Fibroblast of peridontal ligament (primary cell): ENCODE measurements around the gene UVRAG.

ENCODE experiments used
- DNase-seq: peaks from one replicate; pipeline ENCODE4 v3.0.0-alpha.2; 2010; ENCODE audit errors: extremely low read depth

UVRAG gene

GRCh38 chr11:76104285-76104684 is 289.3 kb downstream of the UVRAG start:
- DNase-seq, result no peak

GRCh38 chr11:76105637-76106036 is 290.6 kb downstream of the UVRAG start:
- DNase-seq, result no peak

GRCh38 chr11:76107971-76108370 is 293.0 kb downstream of the UVRAG start:
- peak; percentile 58 for DNase-seq

- DNase-seq, result no peak
Observed at GRCh38 chr11:76114238-76114637, 299.2 kb downstream of the UVRAG start.

GRCh38 chr11:76115555-76115954 is 300.5 kb downstream of the UVRAG start:
- no peak for DNase-seq

- no peak for DNase-seq
Observed at GRCh38 chr11:76119032-76119431, 304.0 kb downstream of the UVRAG start.

- no peak for DNase-seq
Observed at GRCh38 chr11:76119779-76120178, 304.8 kb downstream of the UVRAG start.

GRCh38 chr11:76120513-76121101 is 305.6 kb downstream of the UVRAG start:
- peak; percentile 46 for DNase-seq

GRCh38 chr11:76123248-76123647 is 308.2 kb downstream of the UVRAG start:
- DNase-seq, result no peak

GRCh38 chr11:76124905-76125770 is 310.1 kb downstream of the UVRAG start:
- DNase-seq, result no peak

GRCh38 chr11:76129729-76130128 is 314.7 kb downstream of the UVRAG start:
- no peak for DNase-seq

GRCh38 chr11:76131142-76131541 is 316.1 kb downstream of the UVRAG start:
- no peak for DNase-seq

- no peak for DNase-seq
Observed at GRCh38 chr11:76131671-76132631, 316.9 kb downstream of the UVRAG start.

GRCh38 chr11:76134239-76134638 is 319.2 kb downstream of the UVRAG start:
- no peak for DNase-seq

GRCh38 chr11:76135491-76135890 is 320.5 kb downstream of the UVRAG start:
- DNase-seq, result no peak

- DNase-seq, result peak; percentile 22
Observed at GRCh38 chr11:76139314-76139713, 324.3 kb downstream of the UVRAG start.

- no peak for DNase-seq
Observed at GRCh38 chr11:76140912-76141574, 326.0 kb downstream of the UVRAG start.

GRCh38 chr11:76141901-76142588 is 327.0 kb downstream of the UVRAG start:
- DNase-seq, result no peak

GRCh38 chr11:76143274-76143673 is 328.3 kb downstream of the UVRAG start:
- no peak for DNase-seq

- no peak for DNase-seq
Observed at GRCh38 chr11:76147106-76147740, 332.2 kb downstream of the UVRAG start.

- no peak for DNase-seq
Observed at GRCh38 chr11:76148231-76148630, 333.2 kb downstream of the UVRAG start.
